Esophagus muscularis mucosa (tissue), 3 donors: ENCODE measurements around the gene SHISA8.
A peak's percentile ranks its signal among the peaks of the same experiment; 100 is the strongest.

Source experiments
- CTCF ChIP-seq, 3 experiments: fragments of 200-600 bp in 2 of 3; fragments of 450-650 bp in 1 of 3; sonication (generic) in 2 of 3; IDR thresholded peaks; one replicate each; pipeline ENCODE4 v1.5.1; 2017 to 2019; ENCODE audit warnings: antibody characterized with exemption in 3 of 3, mild to moderate bottlenecking in 2 of 3, moderate library complexity in 1 of 3
- POLR2AphosphoS5 ChIP-seq, 2 donors: sonication (generic); formaldehyde crosslinking; IDR thresholded peaks; one replicate each; pipeline ENCODE4 v1.6.1; 2017; ENCODE audit warnings: antibody characterized with exemption in 2 of 2

- TF ChIP-seq CTCF (IDR thresholded peaks at IDR 0.05) = peak; percentile 90 to 97 (median 95)
- TF ChIP-seq POLR2AphosphoS5 (IDR thresholded peaks at IDR 0.05) = peak in 1 of 2 donors; percentile 58
These were observed 26.2 kb upstream of the SHISA8 start for GRCh38 chr22:41940832-41941765.
